Type B pancreatic cell (in vitro differentiated cells): ENCODE data around the gene SIK3. TPM values are rescaled to one million over a fixed set of nuclear protein-coding genes. Genes with fewer than 3 reads are reported as not detected.

Source experiments
- DNase-seq: peaks from one replicate; pipeline ENCODE4 v3.0.0; 2021; ENCODE audit warnings: mixed read lengths; ENCODE audit not compliant: unreplicated experiment; ENCODE audit errors: extremely low spot score
- H3K27ac Mint-ChIP-seq: 2 replicates; pipeline ENCODE4 v1.8.0; 2021; ENCODE audit warnings: mild to moderate bottlenecking, mixed read lengths
- H3K27me3 Mint-ChIP-seq: 2 replicates; pipeline ENCODE4 v1.8.0; 2021; ENCODE audit warnings: mixed read lengths
- H3K36me3 Mint-ChIP-seq: 2 replicates; pipeline ENCODE4 v1.8.0; 2021; ENCODE audit warnings: mixed read lengths
- H3K4me1 Mint-ChIP-seq: one replicate; pipeline ENCODE4 v1.8.0; 2021; ENCODE audit warnings: mixed read lengths; ENCODE audit not compliant: unreplicated experiment
- H3K4me3 Mint-ChIP-seq: 2 replicates; pipeline ENCODE4 v1.8.0; 2021; ENCODE audit warnings: mild to moderate bottlenecking, mixed read lengths
- H3K9me3 Mint-ChIP-seq: 2 replicates; pipeline ENCODE4 v1.8.0; 2021; ENCODE audit warnings: mixed read lengths
- total RNA-seq: library from RNA; stranded (reverse); gene quantifications from 2 replicates; pipeline ENCODE4 v1.2.1, GENCODE V29; 2021; ENCODE audit warnings: low replicate concordance
- TF ChIP-seq, protein P1 (sequence below): fragments of 200-600 bp; sonication (generic); conservative IDR thresholded peaks from 2 replicates; pipeline ENCODE4 v1.5.0; 2021; ENCODE audit warnings: antibody characterized with exemption, mild to moderate bottlenecking

SIK3 gene
- total RNA-seq, 1 donor from 2014 or later = 39.9 TPM

DNA sequence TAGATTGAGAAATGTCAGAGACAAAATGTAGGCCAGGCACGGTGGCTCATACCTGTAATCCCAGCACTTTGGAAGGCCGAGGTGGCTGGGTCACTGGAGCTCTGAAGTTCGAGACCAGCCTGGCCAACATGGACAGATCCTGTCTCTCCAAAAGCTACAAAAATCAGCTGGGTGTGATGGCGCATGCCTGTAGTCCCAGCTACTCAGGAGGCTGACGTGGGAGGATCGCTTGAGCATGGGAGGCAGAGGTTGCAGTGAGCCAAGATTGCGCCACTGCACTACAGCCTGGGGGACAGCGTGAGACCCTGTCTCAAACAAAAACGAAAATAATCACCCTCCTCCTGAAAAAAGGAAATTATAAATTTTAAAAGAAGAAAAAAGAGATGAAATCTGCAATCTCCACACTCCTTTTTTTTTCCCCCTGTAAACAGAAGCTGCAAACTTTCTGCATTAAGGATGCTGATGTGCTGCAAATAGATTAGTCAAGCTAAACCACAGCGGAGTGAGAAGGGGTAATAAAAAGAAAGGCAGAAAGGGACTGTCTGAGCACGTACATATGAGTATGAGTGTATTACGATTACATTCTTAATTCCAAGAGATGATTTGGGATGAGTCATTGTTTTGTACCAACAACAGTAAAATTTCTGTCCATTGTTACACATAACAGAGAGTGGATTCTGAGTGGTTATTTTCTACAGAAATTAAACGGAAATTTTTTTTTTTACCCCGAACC lies 87.3 kb downstream of the SIK3 start:
- TF ChIP-seq, protein P1, sequence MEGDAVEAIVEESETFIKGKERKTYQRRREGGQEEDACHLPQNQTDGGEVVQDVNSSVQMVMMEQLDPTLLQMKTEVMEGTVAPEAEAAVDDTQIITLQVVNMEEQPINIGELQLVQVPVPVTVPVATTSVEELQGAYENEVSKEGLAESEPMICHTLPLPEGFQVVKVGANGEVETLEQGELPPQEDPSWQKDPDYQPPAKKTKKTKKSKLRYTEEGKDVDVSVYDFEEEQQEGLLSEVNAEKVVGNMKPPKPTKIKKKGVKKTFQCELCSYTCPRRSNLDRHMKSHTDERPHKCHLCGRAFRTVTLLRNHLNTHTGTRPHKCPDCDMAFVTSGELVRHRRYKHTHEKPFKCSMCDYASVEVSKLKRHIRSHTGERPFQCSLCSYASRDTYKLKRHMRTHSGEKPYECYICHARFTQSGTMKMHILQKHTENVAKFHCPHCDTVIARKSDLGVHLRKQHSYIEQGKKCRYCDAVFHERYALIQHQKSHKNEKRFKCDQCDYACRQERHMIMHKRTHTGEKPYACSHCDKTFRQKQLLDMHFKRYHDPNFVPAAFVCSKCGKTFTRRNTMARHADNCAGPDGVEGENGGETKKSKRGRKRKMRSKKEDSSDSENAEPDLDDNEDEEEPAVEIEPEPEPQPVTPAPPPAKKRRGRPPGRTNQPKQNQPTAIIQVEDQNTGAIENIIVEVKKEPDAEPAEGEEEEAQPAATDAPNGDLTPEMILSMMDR = no peak
- Mint-ChIP-seq H3K27ac (no peak overlapping the region), H3K36me3 (no peaks in the 10 kb centered on the region), H3K4me3 (no peak overlapping the region), H3K9me3 (no peaks in the 10 kb centered on the region), H3K27me3 (no peaks in the 10 kb centered on the region), H3K4me1 (no peaks in the 10 kb centered on the region)
- DNase-seq = no peak

DNA sequence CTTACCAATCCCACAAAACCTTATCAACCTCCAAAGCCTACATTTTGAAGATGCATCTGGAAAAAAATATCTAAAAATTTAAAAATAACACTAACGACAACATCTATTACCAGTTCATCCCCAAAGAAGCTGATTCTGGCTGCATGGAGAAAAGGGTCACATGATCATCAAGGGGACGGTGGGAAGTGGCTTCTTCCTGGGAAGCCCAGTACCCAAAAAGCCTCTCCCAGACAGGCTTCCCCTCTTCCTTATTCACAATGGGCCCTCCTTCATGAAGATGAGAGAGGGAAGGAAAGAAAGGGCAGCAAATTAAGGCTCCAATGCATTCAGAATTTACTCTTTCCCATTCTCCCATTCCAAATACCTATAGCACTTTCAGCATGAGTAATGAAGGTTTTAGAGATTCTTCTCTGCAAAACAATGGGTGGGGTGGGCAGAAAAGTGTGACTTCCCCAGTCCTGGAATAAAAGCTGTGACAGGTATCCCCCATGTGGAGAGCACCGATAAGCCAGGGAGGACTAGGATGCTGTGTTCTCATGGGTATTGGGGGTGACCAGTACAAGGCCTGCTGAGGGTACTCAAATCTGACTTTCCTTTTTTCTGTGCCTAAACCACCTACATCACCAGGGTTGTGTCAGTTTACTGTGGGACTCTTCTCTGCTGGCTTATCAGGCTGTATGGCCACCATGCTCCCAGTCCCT lies 88.2 kb downstream of the SIK3 start:
- TF ChIP-seq, protein P1 = no peak

DNA sequence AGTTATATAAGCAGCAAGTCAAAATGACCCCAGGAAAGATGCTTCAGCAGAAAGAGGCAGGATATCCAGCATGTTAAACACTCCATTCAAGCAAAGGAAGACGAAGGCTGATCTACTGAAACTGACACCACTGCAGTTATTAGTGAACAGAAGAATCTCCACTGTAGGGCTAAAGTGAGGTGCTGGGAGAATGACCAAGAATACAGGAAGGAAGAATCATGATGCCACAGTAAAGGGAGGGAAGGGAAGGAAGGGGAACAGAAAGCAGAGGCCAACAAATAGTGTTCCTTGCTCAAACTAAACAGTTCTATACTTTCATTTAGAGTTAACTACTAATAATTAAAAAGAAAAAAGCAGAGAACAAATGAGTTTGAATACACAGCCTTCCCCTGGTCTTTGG lies 92.5 kb downstream of the SIK3 start:
- TF ChIP-seq, protein P1 = no peak
- H3K27me3 Mint-ChIP-seq = no peaks in the 10 kb centered on the region
- H3K4me1 Mint-ChIP-seq = peaks cover 24% of the 10 kb centered on the region
- no peaks in the 10 kb centered on the region for H3K9me3 Mint-ChIP-seq
- no peak overlapping the region for H3K27ac Mint-ChIP-seq
- no peak overlapping the region for H3K4me3 Mint-ChIP-seq
- H3K36me3 Mint-ChIP-seq = no peaks in the 10 kb centered on the region
- DNase-seq = no peak

More for the DNA sequence above, 88.2 kb downstream of the SIK3 start:
- no peak for DNase-seq
- no peaks in the 10 kb centered on the region for H3K36me3 Mint-ChIP-seq
- H3K27me3 Mint-ChIP-seq = no peaks in the 10 kb centered on the region
- H3K4me3 Mint-ChIP-seq = no peak overlapping the region
- no peaks in the 10 kb centered on the region for H3K4me1 Mint-ChIP-seq
- no peak overlapping the region for H3K27ac Mint-ChIP-seq
- no peaks in the 10 kb centered on the region for H3K9me3 Mint-ChIP-seq

DNA sequence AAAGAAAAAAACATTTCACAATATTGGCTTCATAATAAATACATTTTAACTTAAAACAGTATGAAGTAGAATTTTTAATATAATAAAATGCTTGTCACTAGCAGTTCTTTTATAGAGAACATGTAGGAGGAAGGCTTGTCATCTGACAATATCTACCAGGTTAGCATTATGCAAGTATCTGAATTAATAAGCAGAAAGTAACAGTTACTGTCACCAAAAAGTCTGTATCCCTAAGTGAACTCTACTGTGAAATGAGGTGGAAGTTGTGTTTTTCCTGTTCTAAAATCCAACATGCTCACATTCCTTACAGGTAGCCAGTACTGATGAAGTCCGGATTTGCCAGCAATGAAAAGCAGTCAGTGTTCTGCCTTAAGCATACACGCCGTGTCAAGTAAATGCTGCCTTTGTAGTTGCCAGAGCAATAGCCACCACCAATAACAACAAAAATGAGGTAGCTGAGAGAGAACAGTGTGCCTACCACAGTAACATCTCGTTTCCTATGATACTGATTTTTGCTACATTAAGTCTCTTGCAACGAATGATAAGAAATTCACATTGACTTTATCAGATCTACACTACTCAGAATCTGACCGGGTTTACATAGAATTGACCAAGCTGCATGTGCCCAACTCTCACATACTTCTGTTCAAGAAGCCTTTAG lies 95.5 kb downstream of the SIK3 start:
- H3K27ac Mint-ChIP-seq = no peak overlapping the region
- TF ChIP-seq, protein P1 = no peak
- no peaks in the 10 kb centered on the region for H3K36me3 Mint-ChIP-seq
- no peaks in the 10 kb centered on the region for H3K27me3 Mint-ChIP-seq
- no peaks in the 10 kb centered on the region for H3K9me3 Mint-ChIP-seq
- no peak overlapping the region for H3K4me3 Mint-ChIP-seq
- DNase-seq = no peak
- H3K4me1 Mint-ChIP-seq = peaks cover 31% of the 10 kb centered on the region

DNA sequence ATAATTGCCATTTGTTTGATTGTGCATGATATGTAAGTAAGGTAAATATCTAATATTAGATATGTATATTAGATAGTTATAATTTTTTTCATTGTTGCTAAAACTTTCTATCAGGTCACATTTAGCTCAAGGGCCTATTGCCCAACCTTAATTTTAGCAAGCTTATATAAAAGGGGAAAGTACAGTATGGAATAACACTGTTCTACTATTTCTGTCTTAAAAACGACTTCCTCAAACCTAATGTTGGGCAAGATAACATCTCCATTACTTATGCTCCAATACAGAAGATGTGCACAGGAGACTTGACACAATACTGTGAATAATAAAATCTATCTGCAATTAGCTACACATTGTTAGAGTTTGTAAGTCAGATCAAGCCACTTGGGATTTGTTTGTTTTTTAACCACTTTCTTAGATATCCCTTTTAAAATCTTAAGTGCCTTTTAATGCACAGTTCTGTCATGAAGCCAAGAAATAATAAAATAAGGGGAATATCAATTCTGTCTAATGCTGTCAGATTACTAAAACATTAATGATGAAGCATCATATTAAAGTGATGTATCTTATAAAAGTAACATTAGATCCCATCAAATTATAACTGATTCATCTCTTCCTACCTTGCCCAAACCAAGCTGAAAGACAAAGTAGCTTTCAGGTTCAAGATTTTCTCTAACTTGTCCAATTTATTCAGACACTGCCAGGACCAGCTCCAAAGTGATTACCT lies 98.1 kb downstream of the SIK3 start:
- no peak for DNase-seq
- Mint-ChIP-seq H3K27ac (no peak overlapping the region), H3K4me1 (peaks cover 31% of the 10 kb centered on the region), H3K36me3 (peaks cover 7% of the 10 kb centered on the region), H3K27me3 (no peaks in the 10 kb centered on the region), H3K9me3 (peaks cover 4% of the 10 kb centered on the region), H3K4me3 (no peak overlapping the region)
- TF ChIP-seq, protein P1 = no peak
